MM.1S (cell line): Measurements from ENCODE around the gene BAZ1A.

Source experiments
- DNase-seq: peaks from one replicate; pipeline ENCODE4 v3.0.0-alpha.2; 2015
- H2AFZ ChIP-seq: fragments of 300-600 bp; sonication (generic); 2 replicates; pipeline ENCODE4 v1.6.0; 2016; ENCODE audit warnings: antibody characterized with exemption, low read length
- H3F3A ChIP-seq: fragments of 300-600 bp; sonication (generic); 2 replicates; pipeline ENCODE4 v1.6.1; 2016; ENCODE audit warnings: mild to moderate bottlenecking, antibody characterized with exemption, low read length, moderate library complexity, mixed read lengths; ENCODE audit not compliant: insufficient read depth
- H3K27ac ChIP-seq: fragments of 300-600 bp; sonication (generic); 2 replicates; pipeline ENCODE4 v1.5.1; 2016; ENCODE audit warnings: mild to moderate bottlenecking, low read length
- H3K27me3 ChIP-seq: fragments of 300-600 bp; sonication (generic); replicated peaks from 2 replicates; pipeline ENCODE4 v1.6.0; 2016; ENCODE audit warnings: low read length; ENCODE audit not compliant: insufficient read depth
- H3K36me3 ChIP-seq: fragments of 300-600 bp; sonication (generic); replicated peaks from 2 replicates; pipeline ENCODE4 v1.6.1; 2016; ENCODE audit warnings: mild to moderate bottlenecking, low read length, mixed read lengths; ENCODE audit not compliant: insufficient read depth
- H3K4me1 ChIP-seq: fragments of 300-600 bp; sonication (generic); 2 replicates; pipeline ENCODE4 v1.6.1; 2016; ENCODE audit warnings: low read length, mixed read lengths
- H3K4me2 ChIP-seq: fragments of 300-600 bp; sonication (generic); 2 replicates; pipeline ENCODE4 v1.6.0; 2016; ENCODE audit warnings: low read depth, low read length
- H3K4me3 ChIP-seq: fragments of 300-600 bp; sonication (generic); 2 replicates; pipeline ENCODE4 v1.5.1; 2016; ENCODE audit warnings: low read length, mixed read lengths
- H3K79me2 ChIP-seq: fragments of 300-600 bp; sonication (generic); 2 replicates; pipeline ENCODE4 v1.6.1; 2016; ENCODE audit warnings: mixed run types, low read length, mixed read lengths
- H3K9ac ChIP-seq: fragments of 300-600 bp; sonication (generic); 2 replicates; pipeline ENCODE4 v1.6.1; 2016; ENCODE audit warnings: low read length, mixed read lengths
- H3K9me2 ChIP-seq: fragments of 300-600 bp; sonication (generic); replicated peaks from 2 replicates; pipeline ENCODE4 v1.6.1; 2016; ENCODE audit warnings: mild to moderate bottlenecking, low read length, mixed read lengths; ENCODE audit not compliant: insufficient read depth
- H3K9me3 ChIP-seq: fragments of 300-600 bp; sonication (generic); replicated peaks from 2 replicates; pipeline ENCODE4 v1.6.1; 2016; ENCODE audit warnings: mild to moderate bottlenecking, low read length, mixed read lengths; ENCODE audit not compliant: insufficient read depth
- H4K20me1 ChIP-seq: fragments of 300-600 bp; sonication (generic); 2 replicates; pipeline ENCODE4 v1.6.1; 2016; ENCODE audit warnings: mild to moderate bottlenecking, low read length, moderate library complexity, mixed read lengths; ENCODE audit not compliant: insufficient read depth
- CTCF ChIP-seq: fragments of 300-600 bp; sonication (generic); IDR thresholded peaks from 2 replicates; pipeline ENCODE4 v1.5.1; 2016; ENCODE audit warnings: antibody characterized with exemption, low read length, mixed read lengths
- EZH2 ChIP-seq: fragments of 300-600 bp; sonication (generic); optimal IDR thresholded peaks from 2 replicates; pipeline ENCODE3; 2017; ENCODE audit warnings: low read depth, mild to moderate bottlenecking, antibody characterized with exemption, low read length, mixed read lengths
- EZH2phosphoT487 ChIP-seq: fragments of 300-600 bp; sonication (generic); IDR thresholded peaks from 2 replicates; pipeline ENCODE4 v1.6.1; 2018; ENCODE audit warnings: antibody characterized with exemption, low read length

BAZ1A gene

DNA sequence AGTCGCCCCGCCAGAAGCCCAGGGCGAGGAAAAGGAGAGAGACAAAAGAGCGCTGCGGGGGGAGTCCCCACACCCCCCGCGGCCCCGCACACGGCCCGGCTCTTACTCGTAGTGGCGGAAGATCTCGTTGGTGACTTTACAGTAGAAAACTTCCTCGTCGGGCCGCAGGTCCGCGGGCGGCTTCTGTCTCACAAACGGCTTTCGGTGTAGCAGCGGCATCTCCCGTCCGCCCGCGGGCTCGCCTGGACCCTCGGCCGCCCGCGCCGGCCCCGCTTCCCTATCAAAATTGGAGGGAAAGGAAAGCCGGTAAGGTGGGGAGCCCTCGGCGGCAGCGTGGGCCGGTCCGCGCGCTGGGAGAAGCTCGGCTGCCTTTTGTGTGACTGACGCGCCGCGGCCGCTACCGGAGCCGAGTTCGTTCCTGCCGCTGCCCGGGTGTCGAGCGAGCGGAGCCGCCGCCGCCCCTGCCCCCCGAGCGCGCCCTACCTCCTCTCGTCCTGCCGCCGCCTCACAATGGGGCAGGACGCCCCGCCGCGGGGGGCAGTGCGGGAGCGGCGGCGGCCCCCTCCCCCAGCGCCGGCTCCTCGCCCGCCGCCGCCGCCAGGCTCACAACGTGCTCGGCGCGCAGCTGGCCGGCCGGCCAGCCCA lies 652 bp downstream of the BAZ1A start:
- H4K20me1 ChIP-seq, result no peaks in the 10 kb centered on the region
- H3K27ac ChIP-seq, result peak overlapping the region; percentile 88
- peak overlapping the region; percentile 68; the same call in 1 of the 2 replicates for H3K4me2 ChIP-seq
- H3K79me2 ChIP-seq, result peaks cover 42% of the 10 kb centered on the region
- no peaks in the 10 kb centered on the region for H3K9me3 ChIP-seq
- peak overlapping the region; percentile 79 for H3K4me3 ChIP-seq
- H3F3A ChIP-seq, result peaks cover 9% of the 10 kb centered on the region
- peak overlapping the region; percentile 84 for H3K9ac ChIP-seq
- peak overlapping the region; percentile 78; the same call in 1 of the 2 replicates for H2AFZ ChIP-seq
- no peaks in the 10 kb centered on the region for H3K4me1 ChIP-seq
- H3K27me3 ChIP-seq, result no peaks in the 10 kb centered on the region
- H3K9me2 ChIP-seq, result no peaks in the 10 kb centered on the region
- peak; percentile 49 for DNase-seq
- no peaks in the 10 kb centered on the region for H3K36me3 ChIP-seq
- TF ChIP-seq EZH2 (no peak), CTCF (no peak), EZH2phosphoT487 (no peak)

GRCh38 chr14:34873589-34874385 lies 1.4 kb downstream of the BAZ1A start:
- peaks cover 46% of the 10 kb centered on the region for H3K79me2 ChIP-seq

More at GRCh38 chr14:34873589-34874385, 1.4 kb downstream of the BAZ1A start:
- H3K36me3 ChIP-seq, result no peaks in the 10 kb centered on the region
- H3K9ac ChIP-seq, result peak overlapping the region; percentile 84
- H3K4me1 ChIP-seq, result no peaks in the 10 kb centered on the region
- no peaks in the 10 kb centered on the region for H3K27me3 ChIP-seq
- peak; percentile 57 for DNase-seq
- TF ChIP-seq CTCF, result no peak
- TF ChIP-seq EZH2, result no peak
- TF ChIP-seq EZH2phosphoT487, result no peak
- H3K27ac ChIP-seq, result peak overlapping the region; percentile 88
- no peaks in the 10 kb centered on the region for H3K9me3 ChIP-seq
- peak overlapping the region; percentile 78 for H2AFZ ChIP-seq
- no peaks in the 10 kb centered on the region for H4K20me1 ChIP-seq
- H3F3A ChIP-seq, result peaks cover 9% of the 10 kb centered on the region
- H3K9me2 ChIP-seq, result no peaks in the 10 kb centered on the region
- peak overlapping the region; percentile 79 for H3K4me3 ChIP-seq
- H3K4me2 ChIP-seq, result peak overlapping the region; percentile 68; the same call in 1 of the 2 replicates
